H4 (cell line): ENCODE data around the gene RBM41. TPM values are rescaled to one million over a fixed set of nuclear protein-coding genes. Genes with fewer than 3 reads are reported as not detected.

Experiments used
- DNase-seq: peaks from one replicate; pipeline ENCODE4 v3.0.0-alpha.2; 2015; ENCODE audit warnings: low spot score
- total RNA-seq: library from RNA; depleted of rRNA; stranded (reverse); fragments of >200 nt; shearing (Covaris generic); gene quantifications from 2 replicates; pipeline ENCODE4 v1.2.3, GENCODE V29; 2014; rRNA removed

The RBM41 gene
- total RNA-seq, 1 experiment from 2014 or later, result 9.7 TPM

- DNase-seq, result no peak
Observed at GRCh38 chrX:107029752-107030151, 88.9 kb downstream of the RBM41 start.

- peak; percentile 13 for DNase-seq
Observed at GRCh38 chrX:107025545-107025944, 93.1 kb downstream of the RBM41 start.

- no peak for DNase-seq
Observed at GRCh38 chrX:107014936-107015335, 103.7 kb downstream of the RBM41 start.

Other genes with a start within 250 kb of the RBM41 start
- not detected in 2 replicates for gene RIPPLY1, start 215.5 kb downstream of the RBM41 start, total RNA-seq
- not detected in 2 replicates for gene CLDN2, start 198.4 kb downstream of the RBM41 start, total RNA-seq
- 8.8 and 10.2 TPM in 2 replicates for gene MORC4, start 118.6 kb downstream of the RBM41 start, total RNA-seq
- 0.48 TPM in 1 of 2 replicates, not detected in the other for gene NUP62CL, start 87.6 kb upstream of the RBM41 start, total RNA-seq
- gene DNAAF6, start 87.8 kb upstream of the RBM41 start, total RNA-seq, result not detected in 2 replicates